Psoas muscle (tissue), 8 donors: Measurements from ENCODE around the gene PDE6D. TPM values are rescaled to one million over a fixed set of nuclear protein-coding genes. Genes with fewer than 3 reads are reported as not detected.
"Not testable (repeated sequence)": the region's sequence is repeated elsewhere in the genome, so short reads cannot be mapped to it uniquely, and the experiment has no call there.

ENCODE experiments used
- ATAC-seq, 4 donors: fragments of 200-7000 bp; cut with Tn5 transposase; one replicate each; pipeline ENCODE4 v1.9.1; 2020; ENCODE audit warnings: moderate library complexity in 3 of 4, mild to moderate bottlenecking in 2 of 4
- DNase-seq, 2 donors: peaks; one replicate each; pipeline ENCODE4 v3.0.0-alpha.2; 2020
- H3K27ac ChIP-seq: fragments of 200-600 bp; one replicate; pipeline ENCODE4 v1.8.0; 2022
- H3K27me3 ChIP-seq, 3 donors: fragments of 200-600 bp in 1 of 3; one replicate each; pipeline versions ENCODE4 v1.6.1 to v1.8.0; 2013 to 2022; ENCODE audit warnings: low read length in 2 of 3, mild to moderate bottlenecking in 2 of 3, moderate library complexity in 1 of 3; ENCODE audit not compliant: insufficient read depth in 3 of 3
- H3K36me3 ChIP-seq, 2 donors: fragments of 200-600 bp in 1 of 2; one replicate each; pipeline versions ENCODE4 v1.6.1 to v1.8.0; 2013 to 2022; ENCODE audit warnings: low read depth in 1 of 2, mild to moderate bottlenecking in 1 of 2, moderate library complexity in 1 of 2; ENCODE audit not compliant: insufficient read depth in 1 of 2
- H3K4me1 ChIP-seq: fragments of 200-600 bp; one replicate; pipeline ENCODE4 v1.8.0; 2022
- H3K4me3 ChIP-seq: fragments of 200-600 bp; one replicate; pipeline ENCODE4 v1.8.0; 2022; ENCODE audit warnings: mild to moderate bottlenecking
- H3K9me3 ChIP-seq: fragments of 200-600 bp; one replicate; pipeline ENCODE4 v1.8.0; 2022
- CTCF ChIP-seq: fragments of 200-600 bp; IDR thresholded peaks from one replicate; pipeline ENCODE4 v1.8.0; 2022; ENCODE audit warnings: antibody characterized with exemption
- WGBS, 3 donors: extraction: QIAGEN DNeasy Blood & Tissue Kit; methylation state at CpG; one replicate each; pipeline versions ENCODE4 v1.1.6 to v1.1.7; 2013; 5-methylcytosine and 5-hydroxymethylcytosine counted together
- intact Hi-C, 2 donors: fragments of 100-400 bp; cut with DNase I; formaldehyde crosslinking; loops; one replicate each; pipeline versions ENCODE4 v1.11.0 to v1.14.2; 2022
- polyA plus RNA-seq, 3 donors: library from polyadenylated mRNA; stranded (reverse); fragments of 200-250 nt; gene quantifications; one replicate each; pipeline ENCODE4 v1.2.3, GENCODE V29; 2013
- total RNA-seq, 4 donors: library from RNA; stranded (reverse); fragmentation: NEBNext Ultra II Directional in 2 of 4; extraction: Animal tissue kit (Norgen Biotek cat#: 25700) in 2 of 4; gene quantifications; one replicate each; pipeline versions ENCODE4 v1.2.1 to v1.2.4, GENCODE V29; 2021 to 2023
- donor health status: healthy with polysubstance abuse.
- donor health status: DM: no; HTN: no; CAD: no; lungs with moderate emphysema.
- donor health status: Bipolar disorder and iron deficiency.
- donor health status: healthy.
- donor health status: DM: yes; HTN: yes; CAD: no.
- donor health status: DM: no; HTN: no; CAD: no.
- donor health status: DM: no; HTN: no; CAD: no.
- donor health status: DM: yes; HTN: yes; CAD: no.

PDE6D gene
- total and polyA plus RNA-seq, 7 donors: 8.7 to 22.5 (median 13.8) TPM

GRCh38 chr2:231764760-231765159, 16.3 kb downstream of the PDE6D start:
- DNase-seq (no peak), ATAC-seq (no peak)
- Histone ChIP-seq H3K27me3 (no peaks in the 10 kb centered on the region), H3K36me3 (no peaks in the 10 kb centered on the region), H3K4me1 (peaks cover 6% of the 10 kb centered on the region), H3K4me3 (no peak overlapping the region), H3K9me3 (no peaks in the 10 kb centered on the region), H3K27ac (no peak overlapping the region)
- no peak for TF ChIP-seq CTCF
- 85 to 88% (median 88%) methylated on average over 4 of the region's 4 CpGs for WGBS, 3 donors
- intact Hi-C loops: no loop called here

GRCh38 chr2:231764124-231764523, 17.0 kb downstream of the PDE6D start:
- no peak for TF ChIP-seq CTCF
- peaks cover 6% of the 10 kb centered on the region for H3K4me1 ChIP-seq
- no peaks in the 10 kb centered on the region for H3K36me3 ChIP-seq
- no peak overlapping the region for H3K4me3 ChIP-seq
- H3K27ac ChIP-seq: no peak overlapping the region
- ATAC-seq (no peak), DNase-seq (no peak)
- H3K9me3 ChIP-seq: no peaks in the 10 kb centered on the region
- H3K27me3 ChIP-seq: no peaks in the 10 kb centered on the region
- intact Hi-C loops: no loop called here

GRCh38 chr2:231761735-231762134, 19.3 kb downstream of the PDE6D start:
- ATAC-seq (no peak), DNase-seq (no peak)
- H3K27ac ChIP-seq: no peak overlapping the region
- H3K4me3 ChIP-seq: no peak overlapping the region
- H3K36me3 ChIP-seq: no peaks in the 10 kb centered on the region
- TF ChIP-seq CTCF: no peak
- no peaks in the 10 kb centered on the region for H3K9me3 ChIP-seq
- no peaks in the 10 kb centered on the region for H3K27me3 ChIP-seq
- peaks cover 5% of the 10 kb centered on the region for H3K4me1 ChIP-seq
- intact Hi-C loops: no loop called here
- WGBS, 3 donors: 83 to 91% (median 87%) methylated on average over 2 of the region's 2 CpGs

GRCh38 chr2:231752061-231752460, 29.0 kb downstream of the PDE6D start:
- WGBS, 3 donors: 81 to 86% (median 84%) methylated on average over 2 of the region's 2 CpGs
- no peak for TF ChIP-seq CTCF

GRCh38 chr2:231751042-231751815, 29.9 kb downstream of the PDE6D start:
- H3K36me3 ChIP-seq: no peaks in the 10 kb centered on the region
- no peak for TF ChIP-seq CTCF
- no peak for ATAC-seq
- H3K4me3 ChIP-seq: no peak overlapping the region
- 91 to 93% (median 92%) methylated on average over 4 of the region's 4 CpGs for WGBS, 3 donors
- intact Hi-C loops: no loop called here
- no peaks in the 10 kb centered on the region for H3K4me1 ChIP-seq
- no peak overlapping the region for H3K27ac ChIP-seq
- no peaks in the 10 kb centered on the region for H3K27me3 ChIP-seq
- no peak for DNase-seq
- H3K9me3 ChIP-seq: no peaks in the 10 kb centered on the region

More at GRCh38 chr2:231752061-231752460, 29.0 kb downstream of the PDE6D start:
- Histone ChIP-seq H3K27ac (no peak overlapping the region), H3K9me3 (no peaks in the 10 kb centered on the region), H3K4me1 (no peaks in the 10 kb centered on the region), H3K4me3 (no peak overlapping the region), H3K36me3 (no peaks in the 10 kb centered on the region), H3K27me3 (no peaks in the 10 kb centered on the region)
- ATAC-seq (no peak), DNase-seq (no peak)
- intact Hi-C loops: no loop called here

- DNase-seq, H3K27me3 ChIP-seq, H3K27ac ChIP-seq, ATAC-seq, H3K4me1 ChIP-seq, H3K36me3 ChIP-seq, H3K4me3 ChIP-seq, intact Hi-C loops, H3K9me3 ChIP-seq: not testable (repeated sequence)
- WGBS, 3 donors: 92 to 93% (median 92%) methylated on average over 10 of the region's 10 CpGs
Observed at GRCh38 chr2:231749016-231749415, 32.1 kb downstream of the PDE6D start.
